HG03457 (cell line): ENCODE data around the gene RAX2.
"Not testable (repeated sequence)": the region's sequence is repeated elsewhere in the genome, so short reads cannot be mapped to it uniquely, and the experiment has no call there.

Experiments used
- ATAC-seq: cut with Tn5 transposase; IDR thresholded peaks from one replicate; pipeline ENCODE4 v1.9.1; 2021; ENCODE audit warnings: moderate number of reproducible peaks; ENCODE audit not compliant: unreplicated experiment

Gene RAX2

GRCh38 chr19:3771906-3772455 lies at the start of gene RAX2:
TSS of gene RAX2 (minus strand) at chr19:3772228. CDS start at chr19:3771742, 486 bp downstream.
- no peak for ATAC-seq

- no peak for ATAC-seq
Observed at GRCh38 chr19:3821156-3821555, 49.1 kb upstream of the RAX2 start.

- ATAC-seq, result no peak
Observed at GRCh38 chr19:3819989-3820388, 48.0 kb upstream of the RAX2 start.

- no peak for ATAC-seq
Observed at GRCh38 chr19:3818918-3819317, 46.9 kb upstream of the RAX2 start.

- ATAC-seq, result no peak
Observed at GRCh38 chr19:3818466-3818865, 46.4 kb upstream of the RAX2 start.

GRCh38 chr19:3817761-3818160 lies 45.7 kb upstream of the RAX2 start:
- ATAC-seq, result no peak

GRCh38 chr19:3816566-3817218 lies 44.7 kb upstream of the RAX2 start:
- no peak for ATAC-seq

- not testable (repeated sequence) for ATAC-seq
Observed at GRCh38 chr19:3816148-3816547, 44.1 kb upstream of the RAX2 start.

GRCh38 chr19:3814648-3815047 lies 42.6 kb upstream of the RAX2 start:
- no peak for ATAC-seq

- no peak for ATAC-seq
Observed at GRCh38 chr19:3813473-3814392, 41.7 kb upstream of the RAX2 start.

GRCh38 chr19:3810708-3811355 lies 38.8 kb upstream of the RAX2 start:
- no peak for ATAC-seq

GRCh38 chr19:3809881-3810707 lies 38.1 kb upstream of the RAX2 start:
- no peak for ATAC-seq

- no peak for ATAC-seq
Observed at GRCh38 chr19:3808420-3809143, 36.6 kb upstream of the RAX2 start.

- ATAC-seq, result no peak
Observed at GRCh38 chr19:3807574-3808354, 35.7 kb upstream of the RAX2 start.

GRCh38 chr19:3807131-3807480 lies 35.1 kb upstream of the RAX2 start:
- no peak for ATAC-seq

- ATAC-seq, result no peak
Observed at GRCh38 chr19:3805859-3806258, 33.8 kb upstream of the RAX2 start.

GRCh38 chr19:3804429-3804828 lies 32.4 kb upstream of the RAX2 start:
- no peak for ATAC-seq

GRCh38 chr19:3803986-3804385 lies 32.0 kb upstream of the RAX2 start:
- ATAC-seq, result no peak
